Ramos (cell line): ENCODE results near the gene KLHL6.
"Not testable (repeated sequence)": the region's sequence is repeated elsewhere in the genome, so short reads cannot be mapped to it uniquely, and the experiment has no call there.

ENCODE experiments used
- in situ Hi-C: fragments of 300-500 bp; cut with MboI; formaldehyde crosslinking; loops from one replicate; pipeline ENCODE4 v1.14.3; 2022; ENCODE audit warnings: low sequenced_read_pairs; ENCODE audit not compliant: unreplicated experiment

KLHL6 gene

DNA sequence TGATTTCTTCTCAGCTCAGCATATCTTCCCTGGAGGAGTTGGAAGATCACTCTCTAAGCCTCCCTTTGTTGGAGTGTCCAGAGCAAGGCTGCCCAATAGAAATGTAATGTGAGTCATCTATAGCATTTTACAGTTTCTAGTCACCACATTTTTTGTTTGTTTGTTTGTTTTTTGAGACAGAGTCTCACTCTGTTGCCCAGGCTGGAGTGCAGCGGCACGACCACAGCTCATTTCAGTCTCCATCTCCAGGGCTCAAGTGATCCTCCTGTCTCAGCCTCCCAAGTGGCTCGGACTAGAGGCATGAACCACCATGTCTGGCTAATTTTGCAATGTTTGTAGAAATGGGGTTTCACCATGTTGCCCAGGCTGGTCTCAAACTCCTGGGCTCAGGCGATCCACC lies 21.3 kb downstream of the KLHL6 start:
- in situ Hi-C loops = no loop called here

DNA sequence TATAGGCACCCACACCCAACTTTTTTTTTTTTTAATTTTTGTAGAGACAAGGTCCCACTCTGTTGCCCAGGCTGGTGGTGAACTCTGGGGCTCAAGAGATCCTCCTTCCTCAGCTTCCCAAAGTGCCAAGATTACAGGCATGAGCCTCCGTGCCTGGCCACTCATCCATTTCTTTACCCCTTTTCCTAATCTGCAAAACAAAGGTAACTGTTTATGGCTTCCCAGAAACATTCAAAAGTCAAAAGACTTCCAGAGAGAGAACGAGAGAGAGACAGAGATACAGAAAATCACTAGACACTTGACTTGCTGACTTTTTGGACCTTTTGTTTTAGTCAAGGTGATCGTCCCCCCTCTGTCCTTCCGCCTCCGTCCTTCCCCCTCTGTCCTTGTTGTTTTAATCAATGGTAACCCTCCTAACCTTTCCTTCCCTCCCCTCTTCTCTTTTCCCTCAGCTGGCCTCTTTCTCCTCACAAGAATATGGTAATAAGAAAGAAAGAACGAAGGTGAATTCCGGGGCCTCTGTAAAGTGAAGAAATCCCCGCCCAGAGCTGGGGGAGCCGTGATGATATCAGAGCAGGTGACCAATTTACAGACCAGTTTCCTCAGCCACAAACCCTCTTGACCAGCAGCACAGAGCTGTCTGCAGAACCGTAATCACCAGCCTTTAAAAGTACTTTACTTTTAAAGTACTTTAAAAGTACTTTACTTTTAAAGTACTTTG lies 21.9 kb downstream of the KLHL6 start:
- in situ Hi-C loops = no loop called here

DNA sequence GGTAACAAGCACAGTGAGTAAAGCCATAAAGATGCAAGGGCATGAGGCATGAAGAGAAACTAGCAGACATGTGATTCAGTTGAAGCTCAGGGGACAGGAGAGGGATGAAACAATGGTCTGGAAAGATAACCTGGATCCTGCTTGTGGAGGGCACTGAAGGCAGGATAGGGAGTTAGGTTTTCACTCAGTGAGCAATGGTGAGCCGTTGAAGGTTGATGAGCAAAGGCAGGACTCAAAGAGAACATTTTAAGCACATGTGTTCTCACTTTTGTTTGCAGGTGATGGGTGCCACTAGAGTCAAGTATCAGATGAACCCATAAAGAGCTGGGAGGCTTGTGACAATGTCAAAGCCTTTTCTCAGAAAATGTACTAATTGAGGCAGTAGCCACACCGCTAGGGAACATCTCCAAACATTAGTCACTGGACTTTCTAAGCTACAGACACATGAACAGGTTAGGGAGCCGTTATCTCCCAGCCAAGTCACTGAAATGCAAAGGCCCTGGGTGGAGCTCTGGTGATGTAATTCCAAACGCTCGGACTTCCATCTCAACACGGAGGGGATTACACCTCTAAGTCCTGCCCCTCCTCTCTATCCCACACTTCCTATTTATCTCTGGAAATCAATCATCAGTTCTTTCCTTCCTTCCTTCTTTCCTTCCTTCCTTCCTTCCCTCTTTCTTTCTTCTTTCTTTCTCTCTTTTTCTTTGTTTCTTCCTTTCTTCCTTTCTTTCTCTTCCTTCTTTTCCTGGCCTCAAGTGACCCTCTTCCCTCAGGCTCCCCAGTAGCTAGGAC lies 22.7 kb downstream of the KLHL6 start:
- in situ Hi-C loops = no loop called here

DNA sequence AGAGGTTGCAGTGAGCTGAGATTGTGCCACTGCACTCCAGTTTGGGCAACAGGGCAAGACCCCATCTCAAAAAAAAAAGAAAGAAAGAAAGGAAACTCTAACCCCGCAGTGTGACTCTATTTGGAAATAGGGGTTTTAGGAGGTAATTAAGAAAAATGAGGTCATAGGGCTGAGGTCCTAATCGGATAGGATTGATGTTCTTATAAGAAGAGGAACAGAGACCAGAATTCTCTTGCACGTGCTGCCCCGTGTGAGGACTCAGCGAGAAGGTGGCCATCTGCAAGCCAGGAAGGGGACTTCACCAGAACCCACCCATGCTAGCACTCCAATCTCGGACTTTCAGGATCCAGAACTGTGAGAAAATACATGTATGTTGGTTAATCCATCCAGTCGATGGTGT lies 25.8 kb downstream of the KLHL6 start:
- in situ Hi-C loops = no loop called here

DNA sequence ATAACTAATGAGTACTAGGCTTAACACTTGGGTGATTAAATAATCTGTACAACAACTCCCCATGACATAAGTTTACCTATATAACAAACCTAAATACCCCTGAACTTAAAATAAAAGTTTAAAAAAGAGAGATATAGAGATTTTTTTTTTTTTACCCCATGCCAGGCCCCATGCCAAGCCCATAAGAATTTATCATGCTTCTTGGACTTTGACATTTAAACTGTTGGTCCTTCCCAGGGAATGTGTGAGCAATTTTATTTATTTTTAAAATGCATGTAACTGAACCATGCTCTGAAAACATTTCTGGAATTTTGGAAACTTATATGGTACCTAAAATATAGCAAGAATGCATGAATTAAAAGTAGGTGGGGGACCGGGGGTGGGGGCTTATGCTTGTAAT lies 26.3 kb downstream of the KLHL6 start:
- in situ Hi-C loops = no loop called here

DNA sequence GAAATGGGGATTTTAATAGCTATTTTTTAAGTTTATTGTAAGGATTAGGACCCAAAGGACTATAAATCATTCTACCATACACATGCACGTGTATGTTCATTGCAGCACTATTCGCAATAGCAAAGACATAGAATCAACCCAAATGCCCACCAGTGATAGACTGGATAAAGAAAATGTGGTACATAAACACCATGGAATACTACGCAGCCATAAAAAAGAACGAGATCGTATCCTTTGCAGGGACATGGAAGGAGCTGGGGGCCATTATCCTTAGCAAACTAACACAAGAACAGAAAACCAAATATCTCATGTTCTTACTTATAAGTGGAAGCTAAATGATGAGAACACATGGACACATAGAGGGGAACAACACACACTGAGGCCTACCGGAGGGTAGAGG lies 26.7 kb downstream of the KLHL6 start:
- in situ Hi-C loops = not testable (repeated sequence)

DNA sequence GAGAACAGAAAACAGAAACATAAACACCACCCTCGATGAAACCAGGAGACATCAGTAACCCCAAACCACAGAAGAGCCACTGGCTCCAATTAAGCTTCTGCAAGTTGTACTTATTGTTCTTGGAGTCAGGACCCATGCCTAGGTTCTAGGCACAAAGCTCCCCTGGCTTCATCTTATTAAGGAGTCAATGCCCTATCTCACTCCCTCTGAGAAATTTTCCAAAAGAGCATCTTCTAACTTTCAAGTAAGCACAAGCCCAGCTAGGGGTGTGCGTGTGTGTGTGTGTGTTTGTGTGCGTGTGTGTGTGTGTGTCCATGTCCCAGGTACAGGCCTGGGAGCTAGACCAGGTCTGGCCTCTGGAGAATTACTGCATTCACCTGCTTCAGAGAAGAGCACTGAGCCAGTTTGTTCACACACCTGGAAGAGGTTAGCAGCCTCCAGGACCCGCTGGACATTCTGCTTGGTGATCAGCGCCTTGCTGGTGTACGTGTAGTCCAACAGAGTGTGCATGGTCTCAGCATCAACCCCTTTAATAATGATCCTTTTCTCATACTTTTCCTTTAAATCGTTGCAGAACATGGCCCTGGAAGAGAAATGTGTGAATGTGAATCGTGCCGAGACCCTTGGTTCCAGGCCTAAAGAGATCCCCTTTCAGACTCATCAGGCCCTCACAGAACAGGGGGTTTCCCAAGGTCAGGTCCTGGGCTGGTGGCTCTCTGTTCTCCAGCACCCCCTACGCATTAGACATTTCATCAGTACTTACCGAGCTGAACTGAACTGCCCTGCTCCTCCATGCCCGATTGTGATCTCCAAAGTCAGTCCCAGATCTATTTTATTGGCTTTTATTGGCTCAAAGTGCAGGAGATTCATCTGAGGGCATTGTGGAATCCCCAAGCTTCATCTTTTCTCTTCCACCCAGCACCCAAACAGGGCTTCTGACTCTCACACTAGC lies 27.8 kb downstream of the KLHL6 start:
- in situ Hi-C loops = no loop called here

DNA sequence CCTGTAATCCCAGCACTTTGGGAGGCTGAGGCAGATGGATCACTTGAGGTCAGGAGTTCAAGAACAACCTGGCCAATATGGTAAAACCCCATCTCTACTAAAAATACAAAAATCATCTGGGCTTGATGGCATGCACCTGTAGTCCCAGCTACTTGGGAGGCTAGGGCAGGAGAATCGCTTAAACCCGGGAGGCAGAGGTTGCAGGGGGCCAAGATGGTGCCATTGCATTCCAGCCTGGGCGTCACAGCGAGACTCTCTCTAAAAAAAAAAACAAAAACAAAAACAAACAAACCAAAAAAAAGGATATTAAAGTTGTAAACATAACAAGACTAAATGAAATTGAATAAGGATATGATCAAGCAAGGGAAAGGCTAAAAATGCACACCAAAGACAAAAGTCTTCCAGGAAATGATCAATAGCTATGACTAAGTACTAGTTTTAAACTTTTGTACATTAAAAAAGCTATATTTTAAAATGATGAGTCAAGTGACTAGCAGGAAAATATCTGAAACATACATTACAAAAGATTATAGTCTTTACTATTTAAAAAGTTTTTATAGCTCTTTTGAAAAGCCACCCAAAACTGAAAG lies 28.6 kb downstream of the KLHL6 start:
- in situ Hi-C loops = no loop called here

DNA sequence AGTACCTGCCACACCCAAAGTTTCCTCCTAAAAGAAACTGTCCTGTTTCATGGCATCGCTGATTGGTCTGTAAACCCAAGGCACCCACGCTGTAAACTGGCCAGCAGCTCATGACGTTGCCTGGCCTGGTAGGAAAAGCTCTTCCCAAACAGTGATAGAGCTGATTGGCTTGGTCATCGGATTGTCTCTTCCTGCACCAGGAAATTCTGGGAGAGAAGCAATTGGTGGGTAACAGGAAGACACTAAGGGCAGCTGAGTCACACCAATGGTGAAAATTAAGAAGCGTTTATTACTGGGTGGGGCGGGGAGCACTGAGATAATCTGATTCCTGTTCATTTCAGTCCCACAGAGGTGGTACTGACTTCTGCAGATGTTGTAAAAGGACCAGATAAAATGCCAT lies 31.0 kb downstream of the KLHL6 start:
- in situ Hi-C loops = no loop called here

DNA sequence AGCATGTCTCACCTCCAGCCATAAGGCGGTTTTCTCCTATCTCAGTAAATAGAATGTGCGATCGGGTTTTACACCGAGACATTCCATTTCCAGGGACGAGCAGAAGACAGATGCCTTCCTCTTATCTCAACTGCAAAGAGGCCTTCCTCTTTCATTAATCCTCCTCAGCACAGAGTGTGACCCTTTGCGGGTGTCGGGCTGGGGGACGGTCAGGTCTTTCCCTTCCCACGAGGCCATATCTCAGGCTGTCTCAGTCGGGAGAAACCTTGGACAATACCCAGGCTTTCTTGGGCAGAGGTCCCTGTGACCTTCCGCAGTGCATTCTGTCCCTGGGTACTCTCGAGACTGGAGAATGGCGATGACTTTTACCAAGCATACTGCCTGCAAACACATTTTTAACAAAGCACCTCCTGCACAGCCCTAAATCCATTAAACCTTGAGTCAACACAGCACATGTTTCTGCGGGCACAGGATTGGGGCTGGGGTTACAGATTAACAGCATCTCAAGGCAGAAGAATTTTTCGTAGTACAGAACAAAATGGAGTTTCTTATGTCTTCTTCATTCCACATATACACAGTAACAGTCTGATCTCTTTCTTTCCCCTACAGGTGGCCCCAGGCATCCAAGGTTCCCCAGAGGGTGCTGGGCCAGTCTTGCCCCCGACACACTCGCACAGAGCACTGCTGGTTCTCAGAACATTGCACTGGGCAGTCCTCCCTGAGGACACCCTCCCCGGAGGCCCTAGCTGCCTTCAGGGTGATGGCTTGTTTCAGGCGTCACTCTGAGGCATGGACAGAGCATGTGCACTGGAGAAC lies 34.6 kb downstream of the KLHL6 start:
- in situ Hi-C loops = not testable (repeated sequence)

DNA sequence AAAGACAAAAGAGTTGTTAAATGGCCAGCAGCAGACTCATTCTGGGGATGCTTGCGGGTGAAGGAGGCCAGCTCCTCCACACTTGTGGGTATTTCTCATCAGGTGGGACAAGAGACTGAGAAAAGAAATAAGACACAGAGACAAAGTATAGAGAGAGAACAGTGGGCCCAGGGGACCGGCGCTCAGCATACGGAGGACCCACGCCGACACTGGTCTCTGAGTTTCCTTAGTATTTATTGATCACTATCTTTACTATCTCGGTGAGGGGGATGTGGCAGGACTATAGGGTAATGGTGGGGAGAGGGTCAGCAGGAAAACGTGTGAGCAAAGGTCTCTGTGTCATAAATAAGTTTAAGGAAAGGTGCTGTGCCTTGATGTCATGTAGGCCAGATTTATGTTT lies 35.2 kb downstream of the KLHL6 start:
- in situ Hi-C loops = not testable (repeated sequence)

DNA sequence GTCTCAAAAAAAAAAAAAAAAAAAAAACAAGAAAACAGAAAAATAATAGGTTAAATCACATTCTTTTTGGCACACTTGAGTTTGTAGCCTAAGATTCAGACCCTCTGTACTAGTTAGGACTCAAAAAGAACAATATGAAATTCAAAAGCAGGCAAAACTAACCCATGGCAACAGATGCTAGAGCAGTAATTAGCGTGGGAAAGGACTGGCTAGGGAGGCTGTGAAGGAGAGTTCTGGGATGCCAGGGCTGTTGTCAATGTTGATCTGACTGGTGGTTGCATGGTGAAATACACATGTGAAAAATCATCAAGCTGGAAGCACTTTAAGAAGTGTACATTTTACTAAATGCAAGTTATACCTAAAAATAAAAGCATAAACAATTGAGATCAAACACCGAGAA lies 35.6 kb downstream of the KLHL6 start:
- in situ Hi-C loops = no loop called here

DNA sequence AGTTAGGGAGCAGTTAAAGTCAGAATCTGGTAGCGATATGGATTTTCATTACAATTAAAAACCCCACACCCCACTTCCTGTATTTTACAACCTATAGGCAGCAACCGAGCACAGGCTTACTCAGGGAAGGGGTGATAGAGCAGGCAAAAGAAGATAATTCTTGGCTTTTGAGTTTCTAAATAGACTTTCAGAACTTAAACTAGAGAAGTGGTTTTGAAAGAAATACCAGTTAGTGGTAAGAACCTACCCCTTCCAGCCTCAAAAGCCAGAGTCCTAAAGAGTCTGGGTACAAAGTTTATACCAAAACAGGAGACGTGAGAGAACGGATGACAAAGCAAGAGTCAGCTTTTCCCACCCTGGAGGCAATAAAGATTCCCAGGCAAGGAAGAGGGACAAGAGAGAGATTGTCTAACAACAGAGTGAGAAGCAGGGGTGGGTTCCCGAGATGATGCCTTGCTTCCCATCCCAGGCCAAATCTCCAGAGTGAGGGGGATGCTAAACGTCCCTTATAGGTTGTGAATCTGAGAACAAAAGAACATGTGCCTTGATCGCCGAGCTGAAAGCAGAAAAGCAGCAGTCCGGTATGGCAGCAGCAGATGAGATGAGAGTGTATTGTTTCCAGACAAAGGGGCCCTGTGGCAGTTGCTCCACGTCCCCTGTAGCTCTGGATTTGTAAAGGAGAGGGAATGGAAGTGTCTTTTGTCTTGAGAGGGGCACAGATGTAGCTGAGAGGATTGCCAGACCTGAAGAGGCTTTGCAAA lies 36.8 kb downstream of the KLHL6 start:
- in situ Hi-C loops = no loop called here

DNA sequence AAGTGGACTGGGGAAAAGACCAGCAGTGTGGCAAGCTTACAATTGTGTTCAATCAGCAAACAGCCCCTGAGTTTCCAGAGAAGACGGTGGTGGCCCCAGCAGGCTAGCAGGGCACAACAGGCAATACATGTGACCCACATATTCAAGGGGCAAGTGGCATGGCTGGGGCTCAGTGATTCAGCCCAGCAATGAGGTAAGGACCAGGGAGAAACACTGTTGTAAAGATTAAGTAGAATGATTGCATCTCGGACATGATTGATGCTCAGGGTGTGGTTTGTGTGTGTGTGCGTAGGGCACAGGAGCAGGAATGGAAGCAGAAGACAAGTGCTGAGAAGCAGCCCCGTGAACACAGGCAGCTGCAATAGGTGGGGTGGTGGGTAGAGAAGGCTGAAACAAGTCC lies 37.9 kb downstream of the KLHL6 start:
- in situ Hi-C loops = no loop called here

DNA sequence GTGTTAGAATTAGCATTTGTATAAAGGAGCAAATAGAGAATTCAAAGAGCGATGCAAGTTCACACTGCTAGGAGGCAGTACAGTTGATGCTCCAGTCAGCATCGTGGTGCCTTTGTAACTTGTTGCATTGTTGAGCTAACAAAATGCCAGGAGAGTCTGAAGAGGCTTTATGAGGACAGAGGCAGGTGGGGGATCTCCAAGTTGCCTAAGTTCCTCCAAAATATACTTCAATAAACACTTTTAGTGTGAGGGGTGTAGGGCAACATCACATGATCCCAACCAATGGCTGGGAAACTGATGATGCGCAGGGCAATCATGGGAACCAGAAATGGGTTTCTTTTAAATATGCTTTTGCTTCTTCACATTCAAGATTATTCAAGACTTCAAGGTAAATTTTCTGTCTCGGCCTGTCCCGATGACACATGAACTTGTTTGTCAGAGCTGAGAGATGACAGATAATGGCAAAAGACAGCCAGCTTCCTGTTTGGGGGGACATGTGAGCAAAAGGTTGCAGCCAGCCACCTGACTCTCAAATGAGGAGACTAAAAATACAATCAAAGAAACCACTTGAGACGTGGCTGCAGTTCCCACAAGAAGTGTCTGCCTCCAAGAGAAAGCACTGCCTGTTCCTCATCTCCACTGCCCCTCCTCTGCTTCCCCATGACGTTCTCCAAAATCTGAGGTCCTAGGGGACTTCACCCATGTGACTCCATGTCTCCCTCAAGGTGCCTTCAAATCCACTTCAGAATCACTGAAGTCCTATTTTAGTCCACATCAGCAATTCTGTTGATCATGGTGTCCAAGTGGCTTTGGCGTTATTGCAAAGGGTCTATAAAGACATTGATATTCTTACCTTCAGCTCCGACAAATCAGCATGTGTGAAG lies 39.3 kb downstream of the KLHL6 start:
- in situ Hi-C loops = no loop called here

DNA sequence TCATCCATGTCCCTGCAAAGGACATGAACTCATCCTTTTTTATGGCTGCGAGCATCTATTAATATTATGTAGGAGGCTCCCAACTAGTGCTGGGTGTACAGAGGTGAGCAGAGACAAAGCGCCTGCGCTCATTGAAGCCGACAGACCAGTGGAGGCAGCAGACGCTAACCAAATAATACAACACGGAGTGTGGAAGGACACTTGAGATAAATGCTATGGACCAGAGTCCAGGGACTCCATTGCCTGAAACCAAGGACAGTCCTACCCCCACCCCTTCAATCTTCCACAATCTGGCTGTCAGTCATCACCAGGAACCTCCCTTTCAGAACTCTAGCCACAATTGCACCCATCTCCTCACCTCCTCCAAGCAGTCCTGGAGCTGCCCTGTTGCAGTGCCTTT lies 41.5 kb downstream of the KLHL6 start:
- in situ Hi-C loops = no loop called here

DNA sequence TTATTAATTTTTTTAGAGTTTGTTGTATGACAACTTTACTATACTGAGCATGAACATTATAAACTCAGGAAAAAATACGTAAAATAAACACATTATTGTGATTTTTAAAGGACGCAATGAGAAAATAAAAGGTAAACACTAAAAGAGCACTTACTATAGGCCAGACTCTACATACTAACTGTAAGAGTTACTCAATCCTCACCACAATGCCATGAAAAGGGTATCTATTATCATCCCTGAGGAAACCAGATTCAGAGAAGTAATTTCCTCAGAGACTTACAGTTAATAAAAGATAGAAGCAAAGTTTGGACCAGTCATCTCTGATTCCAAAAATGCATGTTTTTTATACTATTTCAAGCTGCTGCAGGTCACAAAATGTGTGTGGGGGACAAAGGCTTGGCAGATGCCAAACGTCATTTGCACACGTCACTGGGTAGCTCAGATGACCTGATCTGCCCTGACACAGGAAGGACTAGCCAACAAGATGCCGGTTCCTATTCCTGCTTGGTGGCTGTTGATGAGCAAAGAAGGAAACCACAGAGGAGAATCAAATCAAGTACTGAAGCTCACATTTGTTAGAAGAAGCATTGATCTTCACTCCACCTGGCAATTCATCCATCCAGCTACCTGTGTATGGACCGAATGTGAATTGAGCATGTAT lies 42.3 kb downstream of the KLHL6 start:
- in situ Hi-C loops = no loop called here
